ENCODE measurements around the gene CA4. TPM values are rescaled to one million over a fixed set of nuclear protein-coding genes. Genes with fewer than 3 reads are reported as not detected.

The CA4 gene
- total RNA-seq, 1 experiment from 2014 or later = 0.78 TPM

DNA sequence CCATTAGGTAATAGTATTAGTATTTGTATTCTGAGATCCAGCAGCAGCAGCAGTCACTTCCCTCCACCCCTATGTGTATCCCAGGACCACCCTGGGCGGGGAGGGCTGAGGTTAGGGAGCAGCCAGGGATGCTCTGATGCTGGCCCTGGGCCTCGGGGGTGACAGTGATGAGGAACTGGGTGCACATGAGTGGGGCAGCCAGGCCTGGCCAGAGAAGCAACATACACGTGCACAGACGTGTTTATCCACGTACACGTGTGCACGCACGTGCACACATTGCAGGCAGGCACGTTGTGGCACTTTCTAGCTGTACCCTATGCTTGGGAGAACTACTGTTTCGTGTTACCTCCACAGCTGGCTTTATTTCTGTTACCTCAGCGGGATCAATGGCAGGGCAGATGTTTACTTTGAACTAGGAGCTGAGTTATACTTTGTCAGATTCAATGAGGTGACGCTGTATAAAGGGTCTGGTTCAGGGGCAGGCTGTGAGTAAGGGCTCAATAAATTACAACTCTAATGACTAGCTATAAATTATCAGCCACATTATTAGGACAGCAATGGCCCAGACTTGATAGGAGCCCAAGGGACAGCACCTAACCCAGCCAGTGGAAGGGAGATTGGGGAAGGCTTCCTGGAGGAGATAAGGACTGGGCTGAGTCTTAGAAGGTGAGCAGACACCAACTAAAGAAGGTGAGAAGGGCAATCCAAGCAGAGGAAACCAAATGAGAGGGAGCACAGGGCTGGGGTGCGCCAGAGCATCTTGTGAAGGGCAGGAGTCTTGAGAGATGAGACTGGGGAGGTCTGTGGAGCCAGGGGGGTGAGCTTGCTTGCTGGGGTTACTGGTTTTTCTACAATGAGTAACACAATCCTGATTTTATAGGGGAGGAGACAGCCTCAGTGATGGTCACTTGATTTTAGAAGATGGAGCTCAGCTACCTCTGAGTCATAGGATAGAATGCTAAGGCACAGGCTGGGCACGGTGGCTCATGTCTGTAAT, 22.4 kb upstream of the CA4 start:
- TF ChIP-seq, protein P1, sequence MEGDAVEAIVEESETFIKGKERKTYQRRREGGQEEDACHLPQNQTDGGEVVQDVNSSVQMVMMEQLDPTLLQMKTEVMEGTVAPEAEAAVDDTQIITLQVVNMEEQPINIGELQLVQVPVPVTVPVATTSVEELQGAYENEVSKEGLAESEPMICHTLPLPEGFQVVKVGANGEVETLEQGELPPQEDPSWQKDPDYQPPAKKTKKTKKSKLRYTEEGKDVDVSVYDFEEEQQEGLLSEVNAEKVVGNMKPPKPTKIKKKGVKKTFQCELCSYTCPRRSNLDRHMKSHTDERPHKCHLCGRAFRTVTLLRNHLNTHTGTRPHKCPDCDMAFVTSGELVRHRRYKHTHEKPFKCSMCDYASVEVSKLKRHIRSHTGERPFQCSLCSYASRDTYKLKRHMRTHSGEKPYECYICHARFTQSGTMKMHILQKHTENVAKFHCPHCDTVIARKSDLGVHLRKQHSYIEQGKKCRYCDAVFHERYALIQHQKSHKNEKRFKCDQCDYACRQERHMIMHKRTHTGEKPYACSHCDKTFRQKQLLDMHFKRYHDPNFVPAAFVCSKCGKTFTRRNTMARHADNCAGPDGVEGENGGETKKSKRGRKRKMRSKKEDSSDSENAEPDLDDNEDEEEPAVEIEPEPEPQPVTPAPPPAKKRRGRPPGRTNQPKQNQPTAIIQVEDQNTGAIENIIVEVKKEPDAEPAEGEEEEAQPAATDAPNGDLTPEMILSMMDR (IDR thresholded peaks at IDR 0.05; ENCODE audit: unreplicated experiment) = no peak
- BruUV-seq (replicated peaks) = no TSS peak
- Mint-ChIP-seq H3K27ac (ENCODE audit: unreplicated experiment) (no peak overlapping the region), H3K4me1 (ENCODE audit: low read depth, unreplicated experiment) (no peaks in the 10 kb centered on the region), H3K36me3 (ENCODE audit: insufficient read depth, unreplicated experiment) (no peaks in the 10 kb centered on the region), H3K27me3 (ENCODE audit: unreplicated experiment) (peaks cover 19% of the 10 kb centered on the region), H3K9me3 (ENCODE audit: low read depth, unreplicated experiment) (no peaks in the 10 kb centered on the region), H3K4me3 (ENCODE audit: low read depth, unreplicated experiment) (no peak overlapping the region)
- CTCF ChIA-PET = interaction anchor here (0.8 kb wide), 1 partner anchor 14 kb away, joined by 5 read pairs; no protein-coding TSS in a partner anchor
- intact Hi-C loops (cut with micrococcal nuclease; ENCODE audit: unreplicated experiment) = no loop called here
- DNase-seq = no peak

DNA sequence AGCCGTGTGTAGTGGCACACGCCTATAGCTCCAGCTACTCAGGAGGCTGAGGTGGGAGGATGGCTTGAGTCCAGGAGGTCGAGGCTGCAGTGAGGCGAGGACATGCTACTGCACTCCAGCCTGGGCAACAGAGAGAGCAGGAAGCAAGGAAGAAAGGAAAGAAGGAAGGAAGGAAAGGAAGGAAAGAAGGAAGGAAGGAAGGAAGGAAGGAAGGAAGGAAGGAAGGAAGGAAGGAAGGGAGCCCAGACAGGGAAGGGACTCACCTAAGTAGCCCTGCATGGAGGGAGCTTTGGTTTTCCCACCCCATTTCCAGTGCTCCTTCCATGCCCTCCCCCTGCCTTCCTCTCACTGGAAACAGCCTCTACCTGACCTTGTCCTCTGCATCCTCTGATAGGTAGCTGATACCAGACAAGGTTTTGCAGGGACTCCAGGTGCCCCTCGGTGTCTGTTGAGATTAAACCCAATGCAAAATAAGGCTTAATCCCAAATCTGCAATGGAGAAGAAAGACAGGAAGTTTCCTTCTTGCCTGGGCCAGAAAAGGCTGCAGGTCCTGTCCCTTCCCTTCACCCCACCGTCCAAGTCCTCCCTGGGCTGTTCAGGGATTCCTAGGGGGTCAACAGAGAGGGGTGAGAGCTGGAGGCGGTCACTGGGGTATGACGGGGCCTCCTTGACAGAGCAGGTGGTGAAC, 21.5 kb upstream of the CA4 start:
- CTCF ChIA-PET = no interaction called here
- no peaks in the 10 kb centered on the region for H3K9me3 Mint-ChIP-seq (ENCODE audit: low read depth, unreplicated experiment)
- intact Hi-C loops (cut with micrococcal nuclease; ENCODE audit: unreplicated experiment) = no loop called here
- no peak for DNase-seq
- H3K4me3 Mint-ChIP-seq (ENCODE audit: low read depth, unreplicated experiment) = no peak overlapping the region
- TF ChIP-seq, protein P1 (IDR thresholded peaks at IDR 0.05; ENCODE audit: unreplicated experiment) = no peak
- H3K27me3 Mint-ChIP-seq (ENCODE audit: unreplicated experiment) = peaks cover 19% of the 10 kb centered on the region
- BruUV-seq (replicated peaks) = no TSS peak
- no peaks in the 10 kb centered on the region for H3K4me1 Mint-ChIP-seq (ENCODE audit: low read depth, unreplicated experiment)
- H3K36me3 Mint-ChIP-seq (ENCODE audit: insufficient read depth, unreplicated experiment) = no peaks in the 10 kb centered on the region
- H3K27ac Mint-ChIP-seq (ENCODE audit: unreplicated experiment) = no peak overlapping the region

DNA sequence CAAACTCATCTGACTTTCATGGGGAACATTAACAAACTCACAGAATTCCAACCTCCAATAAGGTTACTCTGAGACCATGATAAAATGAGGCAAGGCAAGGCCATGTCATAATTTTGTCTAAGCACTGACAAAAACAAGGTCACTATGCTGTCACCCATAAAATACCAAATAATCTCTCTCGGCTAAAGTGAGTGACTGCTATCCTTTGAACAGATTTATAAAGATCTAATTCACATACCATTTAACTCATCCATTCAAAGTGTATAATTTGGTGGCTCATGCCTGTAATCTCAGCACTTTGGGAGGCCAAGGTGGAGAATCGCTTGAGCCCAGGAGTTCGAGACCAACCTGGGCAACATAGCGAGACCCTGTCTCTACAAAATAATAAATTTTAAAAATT, 20.6 kb upstream of the CA4 start:
- CTCF ChIA-PET = no interaction called here
- BruUV-seq (replicated peaks) = no TSS peak
- no peak overlapping the region for H3K27ac Mint-ChIP-seq (ENCODE audit: unreplicated experiment)
- H3K36me3 Mint-ChIP-seq (ENCODE audit: insufficient read depth, unreplicated experiment) = peaks cover 4% of the 10 kb centered on the region
- no peak overlapping the region for H3K4me3 Mint-ChIP-seq (ENCODE audit: low read depth, unreplicated experiment)
- no peaks in the 10 kb centered on the region for H3K9me3 Mint-ChIP-seq (ENCODE audit: low read depth, unreplicated experiment)
- no peak for DNase-seq
- intact Hi-C loops (cut with micrococcal nuclease; ENCODE audit: unreplicated experiment) = no loop called here
- peaks cover 3% of the 10 kb centered on the region for H3K4me1 Mint-ChIP-seq (ENCODE audit: low read depth, unreplicated experiment)
- H3K27me3 Mint-ChIP-seq (ENCODE audit: unreplicated experiment) = peaks cover 19% of the 10 kb centered on the region
- TF ChIP-seq, protein P1 (IDR thresholded peaks at IDR 0.05; ENCODE audit: unreplicated experiment) = no peak

DNA sequence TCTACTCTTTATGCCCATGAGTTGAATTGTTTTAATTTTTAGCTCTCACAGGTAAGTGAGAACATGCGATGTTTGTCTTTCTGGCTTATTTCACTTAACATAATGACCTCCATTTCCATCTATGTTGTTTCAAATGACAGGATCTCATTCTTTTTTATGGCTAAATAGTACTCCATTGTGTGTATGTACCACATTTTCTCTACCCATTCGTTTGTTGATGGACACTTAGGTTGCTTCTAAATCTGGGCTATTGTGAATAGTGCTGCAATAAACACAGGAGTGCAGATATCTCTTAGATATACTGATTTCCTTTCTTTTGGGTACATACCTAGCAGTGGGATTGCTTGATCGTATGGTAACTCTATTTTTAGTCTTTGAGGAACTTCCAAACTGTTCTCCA, 19.3 kb upstream of the CA4 start:
- peaks cover 17% of the 10 kb centered on the region for H3K36me3 Mint-ChIP-seq (ENCODE audit: insufficient read depth, unreplicated experiment)
- H3K4me1 Mint-ChIP-seq (ENCODE audit: low read depth, unreplicated experiment) = peaks cover 9% of the 10 kb centered on the region
- CTCF ChIA-PET = no interaction called here

More for the DNA sequence above, 19.3 kb upstream of the CA4 start:
- Mint-ChIP-seq H3K9me3 (ENCODE audit: low read depth, unreplicated experiment) (no peaks in the 10 kb centered on the region), H3K4me3 (ENCODE audit: low read depth, unreplicated experiment) (no peak overlapping the region), H3K27ac (ENCODE audit: unreplicated experiment) (no peak overlapping the region), H3K27me3 (ENCODE audit: unreplicated experiment) (peaks cover 19% of the 10 kb centered on the region)
- no peak for DNase-seq
- BruUV-seq (replicated peaks) = no TSS peak
- intact Hi-C loops (cut with micrococcal nuclease; ENCODE audit: unreplicated experiment) = no loop called here
- TF ChIP-seq, protein P1 (IDR thresholded peaks at IDR 0.05; ENCODE audit: unreplicated experiment) = no peak

Data from Calu3 (cell line).